HUES6 (cell line): ENCODE results near the gene ZNF672.

Experiments used
- H3K27ac ChIP-seq: 2 replicates; pipeline ENCODE4 v1.7.0; 2013; ENCODE audit warnings: low read depth, mild to moderate bottlenecking, low read length, inconsistent platforms
- H3K27me3 ChIP-seq: 2 replicates; pipeline ENCODE4 v1.6.1; 2013; ENCODE audit warnings: low read length; ENCODE audit not compliant: control insufficient read depth, insufficient read depth
- H3K36me3 ChIP-seq: 2 replicates; pipeline ENCODE4 v1.6.1; 2013; ENCODE audit warnings: low read length; ENCODE audit not compliant: control insufficient read depth, insufficient read depth
- H3K4me1 ChIP-seq: 2 replicates; pipeline ENCODE4 v1.6.1; 2013; ENCODE audit warnings: low read length; ENCODE audit not compliant: control insufficient read depth, insufficient read depth
- H3K4me3 ChIP-seq: 2 replicates; pipeline ENCODE4 v1.5.1; 2013; ENCODE audit warnings: low read depth, low read length
- H3K9ac ChIP-seq: one replicate; pipeline ENCODE4 v1.6.1; 2013; ENCODE audit warnings: mild to moderate bottlenecking, low read length
- H3K9me3 ChIP-seq: 2 replicates; pipeline ENCODE4 v1.6.1; 2013; ENCODE audit warnings: low read depth, low read length; ENCODE audit not compliant: control insufficient read depth, insufficient read depth

ZNF672 gene

GRCh38 chr1:248856176-248856575, 18.2 kb downstream of the ZNF672 start:
- Histone ChIP-seq H3K9me3 (no peaks in the 10 kb centered on the region), H3K27me3 (peaks cover 4% of the 10 kb centered on the region; the same call in 1 of the 2 replicates), H3K4me1 (peaks cover 20% of the 10 kb centered on the region), H3K4me3 (no peak overlapping the region), H3K9ac (no peak overlapping the region), H3K27ac (no peak overlapping the region), H3K36me3 (peaks cover 43% of the 10 kb centered on the region)

- Histone ChIP-seq H3K9ac (peak overlapping the region; percentile 85), H3K27me3 (peaks cover 13% of the 10 kb centered on the region), H3K9me3 (no peaks in the 10 kb centered on the region), H3K36me3 (peaks cover 36% of the 10 kb centered on the region), H3K27ac (no peak overlapping the region), H3K4me3 (peak overlapping the region; percentile 98), H3K4me1 (peaks cover 20% of the 10 kb centered on the region)
Measured at GRCh38 chr1:248857201-248857600, 19.2 kb downstream of the ZNF672 start.

DNA sequence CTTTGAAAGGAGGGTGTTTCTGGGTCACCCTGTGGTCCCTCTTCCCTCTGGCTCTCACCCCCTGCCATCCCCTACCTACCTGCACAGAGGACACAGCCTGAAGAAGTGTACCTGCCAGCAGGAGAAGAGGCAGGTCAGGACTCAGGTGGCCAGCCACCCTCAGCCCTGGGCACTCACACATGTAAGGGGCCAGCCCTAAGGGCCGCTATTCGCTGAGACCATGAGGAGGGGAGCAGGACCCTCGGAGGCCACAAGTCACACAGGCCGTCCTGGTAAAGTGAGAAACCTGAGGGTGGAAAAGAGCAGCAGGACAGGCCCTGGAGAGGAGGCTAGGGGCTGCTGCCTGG, 19.7 kb downstream of the ZNF672 start:
- H3K4me3 ChIP-seq = peak overlapping the region; percentile 98
- H3K9me3 ChIP-seq = no peaks in the 10 kb centered on the region
- peaks cover 20% of the 10 kb centered on the region for H3K4me1 ChIP-seq
- peaks cover 31% of the 10 kb centered on the region for H3K36me3 ChIP-seq
- H3K27me3 ChIP-seq = peaks cover 18% of the 10 kb centered on the region
- H3K9ac ChIP-seq = peak overlapping the region; percentile 85
- H3K27ac ChIP-seq = no peak overlapping the region

GRCh38 chr1:248858096-248858890, 20.3 kb downstream of the ZNF672 start:
- Histone ChIP-seq H3K4me1 (peaks cover 20% of the 10 kb centered on the region), H3K4me3 (peak overlapping the region; percentile 98), H3K27me3 (peaks cover 23% of the 10 kb centered on the region), H3K27ac (0 out of 2 replicates have a peak overlapping the region, but pooled peaks have one; percentile 40), H3K9me3 (no peaks in the 10 kb centered on the region), H3K36me3 (peaks cover 26% of the 10 kb centered on the region), H3K9ac (peak overlapping the region; percentile 85)

DNA sequence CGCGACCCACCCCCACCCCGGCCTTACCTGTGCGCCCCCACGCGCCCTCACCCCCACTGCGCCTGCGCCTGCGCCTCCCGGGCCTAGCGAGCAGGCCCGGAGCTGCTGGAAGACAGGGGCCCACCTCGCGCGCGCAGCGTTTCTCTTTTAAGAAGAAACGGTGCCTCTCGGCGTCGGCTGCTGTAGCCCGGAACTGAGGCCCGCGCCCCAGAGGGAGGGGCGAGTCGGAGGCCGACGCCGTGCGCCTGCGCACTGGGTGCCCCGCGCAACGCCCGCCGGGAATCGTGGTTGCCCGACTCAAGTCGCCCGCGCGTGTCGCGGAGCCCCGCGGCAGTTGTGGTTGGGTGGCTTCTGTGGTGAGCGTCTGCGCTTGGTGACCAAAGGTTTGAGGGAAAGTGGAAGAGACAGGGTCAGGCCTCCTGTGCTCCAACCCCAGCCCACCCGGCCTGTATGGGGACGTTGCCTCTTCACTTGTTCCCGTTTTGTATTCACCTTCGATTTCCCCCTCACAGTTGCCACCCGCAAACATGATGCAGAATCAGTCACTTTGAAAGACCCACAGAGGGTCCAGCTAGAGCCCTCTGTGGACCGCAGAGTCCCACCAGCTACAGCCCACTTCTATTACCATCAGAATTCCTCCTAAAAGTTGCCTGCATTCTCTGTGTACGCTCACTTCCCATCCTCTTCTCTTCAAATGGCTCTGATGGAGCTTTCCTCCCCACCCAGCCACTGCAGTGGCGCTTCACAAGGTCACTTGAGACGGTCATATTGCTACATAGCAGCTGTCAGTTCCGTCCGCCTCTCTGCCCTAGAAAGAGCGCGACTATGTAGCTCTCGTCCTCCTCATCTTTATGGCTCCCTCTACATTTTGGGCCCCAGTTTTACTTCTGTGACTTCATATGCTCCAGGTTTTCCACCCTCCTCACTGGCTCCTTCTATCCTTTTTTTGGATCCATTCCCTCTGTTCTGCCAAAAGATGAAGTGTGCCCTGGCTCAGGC, 21.2 kb downstream of the ZNF672 start, which contains the start of gene ZNF692:
ZNF692 (minus strand) TSS at position 195 of the 999 bp plus-strand sequence. CDS start 776 bp downstream, outside the sequence.
- H3K4me1 ChIP-seq = peaks cover 29% of the 10 kb centered on the region
- H3K27ac ChIP-seq = peak within 1 kb of the TSS; percentile 69

DNA sequence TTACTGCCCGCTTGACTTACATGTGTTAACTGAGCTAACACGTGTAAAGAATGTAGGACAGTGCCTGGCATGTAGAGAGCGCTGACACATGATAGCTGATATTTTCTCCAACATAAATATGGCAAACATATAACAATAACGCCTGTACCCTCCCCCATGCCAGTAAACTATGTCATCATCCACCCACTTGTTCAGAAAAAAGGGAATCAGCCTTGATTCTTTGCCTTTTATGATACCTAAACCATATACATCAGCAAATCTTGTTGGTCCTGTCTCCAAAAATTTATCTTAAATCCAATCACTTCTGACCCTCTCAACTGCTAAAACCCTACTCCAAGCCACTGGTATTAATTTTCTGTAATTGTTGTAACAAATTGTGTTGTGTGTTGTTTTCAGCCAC, 22.0 kb downstream of the ZNF672 start:
- Histone ChIP-seq H3K4me1 (peaks cover 29% of the 10 kb centered on the region), H3K36me3 (peaks cover 9% of the 10 kb centered on the region), H3K9ac (no peak overlapping the region), H3K9me3 (no peaks in the 10 kb centered on the region), H3K4me3 (peak overlapping the region; percentile 98; the same call in 1 of the 2 replicates), H3K27me3 (peaks cover 40% of the 10 kb centered on the region), H3K27ac (no peak overlapping the region)

More for the DNA sequence above, 21.2 kb downstream of the ZNF672 start, which contains the start of gene ZNF692:
- Histone ChIP-seq H3K9ac (peak within 1 kb of the TSS; percentile 85), H3K9me3 (no peaks in the 10 kb centered on the region), H3K4me3 (peak within 1 kb of the TSS; percentile 98), H3K36me3 (peaks cover 17% of the 10 kb centered on the region), H3K27me3 (peaks cover 32% of the 10 kb centered on the region)

GRCh38 chr1:248861616-248862015, 23.6 kb downstream of the ZNF672 start:
- H3K9me3 ChIP-seq = no peaks in the 10 kb centered on the region
- H3K4me3 ChIP-seq = no peak overlapping the region
- peaks cover 29% of the 10 kb centered on the region for H3K4me1 ChIP-seq
- no peaks in the 10 kb centered on the region for H3K36me3 ChIP-seq
- H3K9ac ChIP-seq = no peak overlapping the region
- H3K27ac ChIP-seq = no peak overlapping the region
- peaks cover 43% of the 10 kb centered on the region for H3K27me3 ChIP-seq

- Histone ChIP-seq H3K36me3 (no peaks in the 10 kb centered on the region), H3K9ac (peak overlapping the region; percentile 13), H3K27ac (no peak overlapping the region), H3K9me3 (no peaks in the 10 kb centered on the region), H3K27me3 (peaks cover 43% of the 10 kb centered on the region), H3K4me3 (peak overlapping the region; percentile 92), H3K4me1 (peaks cover 22% of the 10 kb centered on the region)
Measured at GRCh38 chr1:248862695-248862997, 24.6 kb downstream of the ZNF672 start.

GRCh38 chr1:248862998-248863881, 25.2 kb downstream of the ZNF672 start:
- H3K27ac ChIP-seq = no peak overlapping the region
- H3K9me3 ChIP-seq = no peaks in the 10 kb centered on the region
- H3K36me3 ChIP-seq = no peaks in the 10 kb centered on the region
- H3K4me3 ChIP-seq = peak overlapping the region; percentile 92
- peaks cover 43% of the 10 kb centered on the region for H3K27me3 ChIP-seq
- peak overlapping the region; percentile 13 for H3K9ac ChIP-seq
- peaks cover 16% of the 10 kb centered on the region for H3K4me1 ChIP-seq

GRCh38 chr1:248871837-248872401, 33.9 kb downstream of the ZNF672 start:
- Histone ChIP-seq H3K4me1 (no peaks in the 10 kb centered on the region), H3K36me3 (no peaks in the 10 kb centered on the region), H3K27ac (no peak overlapping the region), H3K4me3 (peak overlapping the region; percentile 27), H3K9me3 (no peaks in the 10 kb centered on the region), H3K27me3 (no peaks in the 10 kb centered on the region), H3K9ac (no peak overlapping the region)
